Stimulated activated CD8-positive, alpha-beta memory T cell treated with anti-CD3 and anti-CD28 coated beads, Interleukin-15, amount 100 ng/mL, for 4 hours (primary cell): ENCODE results near the gene RCOR2.

Experiments
- DNase-seq, 2 donors: peaks; one replicate each; pipeline ENCODE4 v3.0.0-alpha.2; 2020; ENCODE audit warnings: low read depth in 2 of 2

The RCOR2 gene

GRCh38 chr11:63907808-63908530 lies 9.0 kb downstream of the RCOR2 start:
- DNase-seq, result no peak

- no peak for DNase-seq
These were observed 9.9 kb downstream of the RCOR2 start for GRCh38 chr11:63907063-63907462.

GRCh38 chr11:63906585-63906984 lies 10.4 kb downstream of the RCOR2 start:
- no peak for DNase-seq

- DNase-seq, result no peak
These were observed 10.9 kb downstream of the RCOR2 start for GRCh38 chr11:63906087-63906486.

DNA sequence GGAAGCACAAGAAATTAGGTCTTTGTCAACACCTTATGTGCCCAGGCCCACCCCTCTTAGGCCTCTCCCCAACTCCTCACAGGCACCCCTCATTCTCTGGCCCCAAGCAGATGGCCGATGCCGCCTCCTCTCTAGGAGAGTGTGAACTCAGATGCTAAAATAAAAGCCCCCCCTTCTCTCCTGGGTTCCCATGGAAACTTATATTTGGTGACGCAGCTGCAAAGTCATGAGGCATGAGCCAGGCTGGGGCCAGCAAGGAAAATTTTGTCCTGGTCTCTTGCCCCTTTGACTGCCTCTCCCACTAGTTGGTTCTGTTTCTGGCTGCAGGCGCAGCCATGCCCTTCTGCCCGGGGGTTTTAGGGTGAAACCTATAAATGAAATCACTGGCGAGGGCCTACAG lies 11.8 kb downstream of the RCOR2 start:
- no peak for DNase-seq

DNA sequence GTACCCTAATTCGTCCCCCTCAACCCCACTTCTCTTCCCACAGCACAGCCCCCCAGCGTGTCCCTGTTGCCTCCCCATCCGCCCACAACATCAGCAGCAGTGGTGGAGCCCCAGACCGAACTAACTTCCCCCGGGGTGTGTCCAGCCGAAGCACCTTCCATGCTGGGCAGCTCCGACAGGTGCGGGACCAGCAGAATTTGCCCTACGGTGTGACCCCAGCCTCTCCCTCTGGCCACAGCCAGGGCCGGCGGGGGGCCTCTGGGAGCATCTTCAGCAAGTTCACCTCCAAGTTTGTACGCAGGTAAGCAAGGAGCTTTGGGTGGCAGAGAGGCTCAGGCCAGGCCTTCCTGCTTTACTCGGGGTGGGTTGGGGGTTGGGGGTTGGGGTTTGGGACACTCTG lies 12.2 kb downstream of the RCOR2 start:
- no peak for DNase-seq

DNA sequence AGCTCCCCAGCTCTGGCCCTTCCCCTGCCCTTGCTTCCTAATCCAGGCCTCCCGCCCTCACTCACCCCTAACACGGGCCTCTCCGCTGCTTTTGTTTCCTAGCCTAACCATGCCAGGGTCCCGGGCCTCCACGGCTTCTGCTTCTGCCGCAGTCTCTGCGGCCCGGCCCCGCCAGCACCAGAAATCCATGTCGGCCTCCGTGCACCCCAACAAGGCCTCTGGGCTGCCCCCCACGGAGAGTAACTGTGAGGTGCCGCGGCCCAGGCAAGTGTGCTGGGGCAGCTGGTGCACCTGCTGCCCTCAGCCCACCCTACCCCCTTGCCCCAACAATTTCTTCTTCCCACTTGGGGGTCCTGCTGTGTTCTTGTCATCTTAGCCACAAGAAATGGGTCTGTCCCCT lies 13.1 kb downstream of the RCOR2 start:
- DNase-seq, result no peak

DNA sequence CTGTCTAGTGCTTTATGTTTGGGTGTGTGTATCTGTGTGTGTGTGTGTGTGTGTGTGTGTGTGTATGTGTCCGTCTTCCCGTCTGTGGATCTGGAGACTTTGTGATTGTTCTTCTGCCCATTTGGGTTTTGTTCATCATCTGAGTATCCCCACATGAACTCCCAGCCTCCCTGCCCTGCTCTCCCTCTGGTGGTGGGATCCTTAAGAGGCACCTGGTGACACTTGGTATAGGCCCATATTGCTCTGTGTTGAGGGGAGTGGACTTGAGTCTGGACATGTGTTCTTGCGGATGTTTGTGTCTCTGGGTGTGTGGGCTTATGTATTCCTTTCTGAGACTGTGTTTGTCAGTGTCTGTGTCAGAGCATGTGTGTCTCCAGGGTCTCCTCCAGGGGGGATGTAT lies 15.3 kb downstream of the RCOR2 start:
- DNase-seq, result no peak

DNA sequence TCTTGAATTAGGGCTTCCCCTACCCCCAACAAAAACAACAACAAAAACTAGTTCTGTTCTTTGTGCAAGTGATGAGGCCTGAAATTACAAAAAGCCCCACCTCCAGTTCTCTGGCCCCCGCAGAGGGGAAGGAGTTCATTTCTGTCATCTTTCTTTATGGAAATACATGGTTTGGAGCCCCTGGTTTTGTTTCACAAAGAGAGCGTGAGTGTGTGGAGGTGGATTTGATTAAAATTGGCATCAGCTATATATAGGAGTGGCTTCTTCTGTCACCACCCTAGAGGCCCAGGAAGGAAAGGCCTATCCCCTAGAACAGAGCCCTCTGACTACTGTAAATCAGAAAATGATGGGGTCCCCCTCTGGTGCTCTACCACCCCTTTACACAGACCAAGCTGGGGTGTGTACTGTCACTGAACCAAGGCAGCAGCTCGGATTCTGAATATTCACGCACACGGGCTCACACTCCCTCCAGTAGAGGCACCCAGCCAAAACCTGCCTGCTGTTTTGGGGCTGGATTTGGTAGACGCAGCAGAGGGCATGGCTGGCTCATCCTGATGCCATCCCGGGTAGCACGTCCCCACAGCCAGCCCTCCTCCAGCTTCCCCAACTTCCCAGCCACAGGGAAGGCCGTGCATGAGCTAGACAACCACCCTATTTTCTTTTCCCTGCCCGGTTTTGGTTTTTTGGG lies 19.4 kb downstream of the RCOR2 start:
- no peak for DNase-seq

DNA sequence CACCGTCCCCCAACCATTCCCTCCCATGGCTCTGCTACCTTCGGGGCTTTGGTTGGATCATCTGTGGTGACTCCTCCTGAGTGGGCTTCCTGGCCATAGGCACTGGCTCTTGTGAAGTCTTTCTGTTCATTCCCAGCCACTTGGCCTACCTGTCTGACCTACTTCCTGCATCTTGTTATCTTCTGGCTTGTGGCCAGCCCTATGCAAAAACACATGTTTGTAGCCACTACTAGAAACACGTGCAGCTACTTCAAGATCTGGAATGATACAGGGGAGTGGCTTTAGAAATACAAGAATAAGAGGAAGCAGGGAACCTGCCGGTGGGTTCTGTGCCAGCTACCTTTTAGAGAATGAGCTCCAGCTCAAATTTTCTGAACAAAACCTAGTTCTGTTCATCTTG lies 20.9 kb downstream of the RCOR2 start:
- no peak for DNase-seq

DNA sequence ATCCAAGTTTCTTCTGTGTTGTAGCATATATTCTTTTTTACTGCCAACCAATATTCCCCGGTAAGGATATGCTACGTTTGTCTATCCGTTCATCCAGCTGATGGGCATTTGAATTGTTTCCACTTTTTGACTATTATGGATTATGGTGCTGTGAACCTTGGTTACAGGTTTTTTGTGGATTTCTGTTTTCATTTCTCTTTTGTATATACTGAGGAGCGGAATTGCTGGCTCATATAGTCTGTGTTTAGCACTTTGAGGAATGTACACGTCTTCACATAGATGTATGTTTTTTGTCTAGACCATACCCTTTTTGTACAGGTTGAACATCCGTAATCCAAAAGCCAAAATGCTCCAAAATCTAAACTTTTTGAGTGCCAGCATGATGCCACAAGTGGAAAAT lies 23.6 kb downstream of the RCOR2 start:
- no peak for DNase-seq

DNA sequence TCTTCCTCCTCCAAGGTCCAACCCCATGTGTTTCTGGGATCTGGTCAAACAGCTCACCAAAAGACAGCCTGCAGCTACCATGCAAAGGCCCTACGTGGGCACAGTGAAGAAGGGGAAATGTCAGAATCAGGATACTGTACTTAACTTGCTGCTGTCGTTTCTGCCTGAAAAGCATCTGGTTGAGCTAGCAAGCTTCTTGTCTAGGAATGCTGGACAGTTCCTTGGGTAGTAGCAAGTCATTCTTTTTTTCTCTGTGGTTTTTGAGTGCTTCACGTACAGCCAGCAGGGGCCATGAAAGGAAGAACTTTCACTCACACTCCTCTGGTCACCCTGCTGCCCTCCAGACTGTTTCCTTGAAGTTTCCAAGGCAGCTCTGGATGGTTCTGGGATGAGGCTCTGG lies 24.7 kb downstream of the RCOR2 start:
- DNase-seq, result no peak

DNA sequence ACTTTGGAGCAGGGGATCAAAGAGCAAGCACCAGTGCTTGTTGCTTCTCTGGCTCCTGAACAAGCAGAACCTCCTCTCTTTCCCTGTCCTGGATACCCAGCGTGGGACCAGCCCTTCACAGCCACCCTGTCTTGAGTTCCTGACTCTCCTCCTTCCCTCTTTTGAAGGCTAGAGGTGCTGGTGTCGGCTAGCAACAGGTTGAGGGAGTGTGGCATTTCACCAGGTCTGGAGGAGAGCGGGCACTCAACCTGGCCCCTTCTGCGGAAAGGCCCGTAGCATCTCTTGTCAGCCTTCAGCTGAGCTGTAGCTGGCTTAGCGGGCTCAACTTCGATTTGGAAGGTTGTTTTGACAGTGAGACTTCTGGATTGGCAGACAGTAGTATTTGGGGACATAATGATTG lies 26.6 kb downstream of the RCOR2 start:
- DNase-seq, result no peak

GRCh38 chr11:63889344-63889743 lies 27.6 kb downstream of the RCOR2 start:
- no peak for DNase-seq

DNA sequence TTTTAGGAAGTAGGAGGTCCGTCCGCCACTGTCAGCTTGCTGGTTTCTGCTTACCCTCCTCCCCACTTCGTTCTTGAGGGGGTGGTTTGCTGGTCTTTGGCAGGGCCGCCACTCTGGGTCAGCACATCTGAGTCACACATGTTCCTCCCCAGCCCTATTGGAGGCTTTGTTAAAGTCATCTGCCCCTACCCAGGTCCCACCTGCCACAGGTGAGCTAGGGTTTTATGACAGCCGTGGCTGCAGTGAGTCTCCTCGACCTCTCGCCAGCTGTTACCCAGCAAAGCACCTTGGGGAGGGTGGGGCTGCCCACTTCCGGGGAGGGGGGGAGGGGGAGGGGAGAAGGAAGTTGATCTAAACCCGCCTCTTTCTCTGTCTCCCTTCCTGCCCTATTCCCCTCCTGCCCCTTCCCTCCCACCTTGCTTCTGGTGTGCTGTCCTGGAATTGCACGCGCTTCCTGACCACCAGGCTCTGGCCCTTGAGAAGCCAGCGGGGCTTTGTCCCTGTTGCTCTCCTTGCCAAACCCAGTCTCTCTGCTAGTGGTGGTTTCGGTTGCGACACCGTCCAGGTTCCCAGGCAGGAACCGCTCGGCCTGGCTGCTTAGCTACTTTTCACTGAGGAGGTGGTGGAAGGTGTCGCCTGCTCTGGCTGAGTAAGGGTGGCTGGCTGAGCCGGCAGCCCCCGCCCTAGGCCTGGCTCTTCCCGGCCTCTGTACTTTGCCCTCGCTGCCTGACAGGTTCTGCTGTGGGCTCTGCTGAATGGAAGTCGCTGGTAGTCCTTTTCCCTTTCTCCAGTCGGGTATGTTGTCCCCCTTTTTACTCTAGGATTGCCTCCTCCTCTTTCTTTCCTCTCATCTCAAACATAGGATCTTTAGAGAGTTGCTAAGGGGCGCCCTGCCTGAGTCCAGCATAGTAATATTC lies 28.5 kb downstream of the RCOR2 start:
- DNase-seq, result peak; percentile 28 to 43

DNA sequence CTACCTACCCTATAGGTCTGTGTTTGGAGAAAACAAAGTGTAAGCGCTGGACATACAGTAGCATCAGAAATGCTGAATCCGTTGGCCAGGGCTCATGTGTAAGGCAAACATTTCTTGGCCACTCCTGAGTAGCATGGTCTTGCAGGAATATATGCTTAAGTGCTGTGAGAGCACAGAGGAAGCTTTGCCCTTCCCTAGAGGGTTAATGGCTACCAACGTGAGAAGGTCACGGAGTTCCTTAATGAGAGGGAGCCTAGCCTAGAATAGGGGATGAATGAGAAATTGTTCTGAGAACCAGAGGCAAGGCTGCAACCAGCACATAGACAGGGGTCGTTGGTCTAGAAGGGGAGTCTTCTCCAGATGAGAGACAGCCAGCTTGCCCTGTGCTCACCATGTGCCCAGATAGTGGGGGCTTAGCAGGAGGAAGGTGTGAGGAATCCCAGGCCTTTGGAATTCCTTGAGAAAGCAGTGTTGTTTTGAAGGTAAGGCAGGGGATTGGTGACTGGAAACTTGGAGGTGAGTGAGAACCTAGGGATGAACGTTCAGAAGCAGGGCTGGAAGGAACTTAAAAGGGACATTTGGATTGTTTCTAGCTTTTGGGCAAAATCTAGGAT lies 29.5 kb downstream of the RCOR2 start:
- DNase-seq, result no peak

DNA sequence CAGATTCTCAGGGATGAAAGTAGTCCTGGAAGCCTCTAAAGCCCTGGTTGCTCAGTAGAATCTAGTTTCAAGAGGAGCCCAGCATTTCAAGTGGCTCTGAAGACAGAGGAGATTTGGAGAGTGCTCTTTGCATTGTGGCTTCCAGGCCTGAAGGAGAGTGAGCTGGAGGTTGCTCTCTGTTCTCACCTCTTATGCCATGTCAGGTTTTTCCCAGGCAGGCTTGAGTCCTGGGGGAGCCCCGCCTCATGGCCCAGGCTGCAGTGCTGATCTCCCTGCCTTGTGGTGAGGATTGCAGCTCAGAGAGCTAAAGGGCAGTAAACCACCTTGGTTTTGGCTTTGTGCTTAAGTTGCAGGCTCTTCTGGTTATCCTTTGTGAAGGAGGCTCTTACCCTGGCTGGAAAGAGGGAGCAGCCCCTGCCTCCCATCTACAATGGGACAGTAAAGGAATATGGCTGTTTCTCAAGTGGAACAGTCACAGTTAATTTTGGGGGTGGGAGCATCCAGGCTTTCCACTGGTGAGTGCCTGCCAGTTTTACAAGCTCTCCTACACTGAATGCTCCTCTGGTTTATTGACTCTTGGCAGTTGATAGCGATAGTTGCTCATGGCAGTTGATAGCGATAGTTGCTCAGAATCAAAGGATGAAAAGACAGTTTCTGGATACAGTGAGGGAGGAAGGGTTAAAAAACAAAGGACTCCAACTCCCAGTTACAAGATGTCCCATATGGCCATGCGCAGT lies 32.6 kb downstream of the RCOR2 start:
- DNase-seq, result no peak

- DNase-seq, result no peak
These were observed 33.2 kb downstream of the RCOR2 start for GRCh38 chr11:63883791-63884190.

DNA sequence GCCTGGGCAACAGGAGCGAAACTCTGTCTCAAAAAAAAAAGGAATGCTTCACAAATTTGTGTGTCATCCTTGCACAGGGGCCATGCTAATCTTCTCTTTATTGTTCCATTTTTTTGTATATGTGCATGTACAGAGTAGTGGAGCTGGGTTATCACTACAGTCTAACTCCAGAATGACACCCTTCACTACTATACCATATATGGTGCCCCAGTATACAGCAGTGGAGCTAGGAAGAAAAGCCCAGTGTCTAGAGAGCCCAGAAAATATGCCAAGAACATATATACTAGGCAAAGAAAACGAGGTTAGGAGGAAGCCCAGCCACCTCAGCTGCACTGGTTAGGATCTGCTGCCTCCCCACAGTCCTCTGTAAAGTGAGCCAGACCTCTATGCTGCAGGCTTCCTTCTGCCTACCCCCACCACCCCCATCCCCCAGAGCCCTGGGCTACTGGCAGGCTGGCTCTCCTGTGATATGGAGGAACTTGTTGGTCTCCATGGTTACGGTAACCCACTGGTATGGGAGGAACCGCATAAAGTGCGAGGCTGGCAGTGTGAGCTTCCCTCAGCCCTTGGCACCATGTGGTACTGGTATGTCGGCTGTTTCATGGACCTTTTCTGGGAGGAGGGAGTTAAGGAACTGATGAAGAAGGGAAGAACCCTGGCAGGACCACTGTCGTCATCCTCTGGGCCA lies 34.3 kb downstream of the RCOR2 start:
- no peak for DNase-seq

GRCh38 chr11:63880403-63880790 lies 36.6 kb downstream of the RCOR2 start:
- no peak for DNase-seq
